GM20000 (cell line): ENCODE results near the gene MRPL14.
A peak's percentile ranks its signal among the peaks of the same experiment; 100 is the strongest.

ENCODE experiments used
- DNase-seq: peaks from one replicate; pipeline ENCODE4 v3.0.0; 2012; ENCODE audit warnings: low spot score
- CTCF ChIP-seq: IDR thresholded peaks from 2 replicates; pipeline ENCODE4 v1.5.1; 2012; ENCODE audit warnings: mild to moderate bottlenecking, control low read depth; ENCODE audit errors: extremely low read depth, missing control alignments

MRPL14 gene

GRCh38 chr6:44131892-44132291 lies 4.6 kb upstream of the MRPL14 start:
- DNase-seq, result no peak
- no peak for TF ChIP-seq CTCF

GRCh38 chr6:44129841-44130322 lies 2.6 kb upstream of the MRPL14 start:
- no peak for TF ChIP-seq CTCF
- DNase-seq, result no peak

GRCh38 chr6:44128020-44128917 lies 1.0 kb upstream of the MRPL14 start:
- peak; percentile 66 for DNase-seq
- TF ChIP-seq CTCF, result no peak

- no peak for TF ChIP-seq CTCF
- DNase-seq, result peak; percentile 85
Measured at GRCh38 chr6:44126320-44127149, 717 bp downstream of the MRPL14 start.

GRCh38 chr6:44123544-44123943 lies 3.7 kb downstream of the MRPL14 start:
- no peak for DNase-seq
- no peak for TF ChIP-seq CTCF

GRCh38 chr6:44122801-44123200 lies 4.5 kb downstream of the MRPL14 start:
- DNase-seq, result no peak
- TF ChIP-seq CTCF, result no peak
